ENCODE measurements around the gene CTNNA2. TPM values are rescaled to one million over a fixed set of nuclear protein-coding genes. Genes with fewer than 3 reads are reported as not detected.

Gene CTNNA2
- total RNA-seq, 1 experiment from 2014 or later: not detected

DNA sequence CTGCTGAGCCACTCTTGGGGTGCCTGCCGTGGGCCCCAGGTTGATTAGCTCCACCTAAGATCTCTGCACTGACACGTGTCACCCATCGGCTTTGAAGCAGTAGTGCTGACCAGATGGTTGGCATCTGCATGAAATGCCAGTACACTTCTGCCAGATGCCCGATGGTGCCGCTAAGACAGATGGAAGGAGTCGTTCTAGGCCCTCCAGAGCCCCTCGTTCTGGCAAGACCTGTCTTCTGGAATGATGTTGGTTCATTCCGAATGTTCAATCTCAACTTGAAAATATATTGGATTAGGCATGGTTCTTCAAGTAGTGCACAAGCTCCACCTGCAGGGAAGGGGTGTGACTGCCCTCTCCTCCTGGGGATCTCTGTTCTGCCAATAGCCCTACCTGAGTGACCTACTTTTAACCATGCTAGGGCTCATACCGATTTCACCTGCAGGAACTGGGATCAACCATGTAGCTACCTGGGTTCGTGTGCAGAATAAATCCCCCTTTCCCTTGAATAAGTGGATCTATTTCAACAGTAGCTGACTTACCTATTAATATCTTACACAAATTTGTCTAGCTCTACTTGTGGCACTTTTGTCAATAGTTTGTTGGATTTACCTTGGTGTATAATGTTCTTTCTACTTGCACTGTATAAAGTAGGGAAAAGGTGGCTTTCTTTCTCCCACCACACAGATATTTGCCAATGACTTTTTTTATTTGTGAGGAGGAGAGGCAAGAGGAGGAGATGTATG is 342.6 kb downstream of the CTNNA2 start:
- Histone ChIP-seq H3K36me3 (ENCODE audit: low read depth) (no peaks in the 10 kb centered on the region), H3K9me2 (ENCODE audit: insufficient read depth) (no peaks in the 10 kb centered on the region), H3K27me3 (ENCODE audit: insufficient read depth, low read depth) (peaks cover 6% of the 10 kb centered on the region; the same call in 1 of the 2 replicates), H3K9me3 (ENCODE audit: insufficient read depth, low read depth) (no peaks in the 10 kb centered on the region), H2AFZ (no peak overlapping the region), H3K4me1 (replicated peaks; ENCODE audit: insufficient read depth) (no peaks in the 10 kb centered on the region), H3K4me2 (no peak overlapping the region), H4K20me1 (ENCODE audit: insufficient read depth) (no peaks in the 10 kb centered on the region), H3K4me3 (no peak overlapping the region), H3K79me2 (ENCODE audit: low read depth) (no peaks in the 10 kb centered on the region), H3K27ac (no peak overlapping the region), H3F3A (ENCODE audit: insufficient read depth, low read depth) (no peaks in the 10 kb centered on the region)
- no TSS peak for BruUV-seq (replicated peaks)
- intact Hi-C loops (cut with micrococcal nuclease; ENCODE audit: unreplicated experiment): no loop called here
- ChIA-PET POLR2A (ENCODE audit: unreplicated experiment) (no interaction called here), CTCF (no interaction called here)
- TF ChIP-seq, protein P1, sequence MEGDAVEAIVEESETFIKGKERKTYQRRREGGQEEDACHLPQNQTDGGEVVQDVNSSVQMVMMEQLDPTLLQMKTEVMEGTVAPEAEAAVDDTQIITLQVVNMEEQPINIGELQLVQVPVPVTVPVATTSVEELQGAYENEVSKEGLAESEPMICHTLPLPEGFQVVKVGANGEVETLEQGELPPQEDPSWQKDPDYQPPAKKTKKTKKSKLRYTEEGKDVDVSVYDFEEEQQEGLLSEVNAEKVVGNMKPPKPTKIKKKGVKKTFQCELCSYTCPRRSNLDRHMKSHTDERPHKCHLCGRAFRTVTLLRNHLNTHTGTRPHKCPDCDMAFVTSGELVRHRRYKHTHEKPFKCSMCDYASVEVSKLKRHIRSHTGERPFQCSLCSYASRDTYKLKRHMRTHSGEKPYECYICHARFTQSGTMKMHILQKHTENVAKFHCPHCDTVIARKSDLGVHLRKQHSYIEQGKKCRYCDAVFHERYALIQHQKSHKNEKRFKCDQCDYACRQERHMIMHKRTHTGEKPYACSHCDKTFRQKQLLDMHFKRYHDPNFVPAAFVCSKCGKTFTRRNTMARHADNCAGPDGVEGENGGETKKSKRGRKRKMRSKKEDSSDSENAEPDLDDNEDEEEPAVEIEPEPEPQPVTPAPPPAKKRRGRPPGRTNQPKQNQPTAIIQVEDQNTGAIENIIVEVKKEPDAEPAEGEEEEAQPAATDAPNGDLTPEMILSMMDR (conservative IDR thresholded peaks at IDR 0.05): no peak
- TF ChIP-seq EZH2 (IDR thresholded peaks at IDR 0.05; ENCODE audit: low read depth): no peak
- no peak for DNase-seq

DNA sequence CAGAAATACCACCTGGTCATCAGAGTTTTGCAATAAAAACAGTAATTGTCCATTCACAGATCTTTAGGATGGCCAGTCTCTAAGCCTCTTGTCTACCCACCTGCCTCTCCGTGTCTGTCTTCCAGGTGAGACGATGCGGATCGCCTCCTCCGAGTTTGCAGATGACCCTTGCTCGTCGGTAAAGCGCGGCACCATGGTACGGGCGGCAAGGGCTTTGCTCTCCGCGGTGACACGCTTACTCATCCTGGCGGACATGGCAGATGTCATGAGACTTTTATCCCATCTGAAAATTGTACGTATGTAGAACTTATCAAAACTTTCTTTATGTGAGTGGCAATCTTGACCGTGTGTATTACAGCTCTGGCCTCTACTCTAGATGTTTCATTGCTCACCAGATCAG is 345.0 kb downstream of the CTNNA2 start:
- Histone ChIP-seq H3K79me2 (ENCODE audit: low read depth) (no peaks in the 10 kb centered on the region), H3K36me3 (ENCODE audit: low read depth) (no peaks in the 10 kb centered on the region), H3K9me2 (ENCODE audit: insufficient read depth) (no peaks in the 10 kb centered on the region), H4K20me1 (ENCODE audit: insufficient read depth) (no peaks in the 10 kb centered on the region), H3K4me2 (no peak overlapping the region), H3K27me3 (ENCODE audit: insufficient read depth, low read depth) (no peaks in the 10 kb centered on the region), H3F3A (ENCODE audit: insufficient read depth, low read depth) (no peaks in the 10 kb centered on the region), H3K27ac (no peak overlapping the region), H3K4me3 (no peak overlapping the region), H3K4me1 (replicated peaks; ENCODE audit: insufficient read depth) (no peaks in the 10 kb centered on the region), H3K9me3 (ENCODE audit: insufficient read depth, low read depth) (no peaks in the 10 kb centered on the region), H2AFZ (no peak overlapping the region)
- intact Hi-C loops (cut with micrococcal nuclease; ENCODE audit: unreplicated experiment): no loop called here
- no peak for TF ChIP-seq EZH2 (IDR thresholded peaks at IDR 0.05; ENCODE audit: low read depth)
- TF ChIP-seq, protein P1 (conservative IDR thresholded peaks at IDR 0.05): no peak
- no TSS peak for BruUV-seq (replicated peaks)
- no peak for DNase-seq
- ChIA-PET CTCF (no interaction called here), POLR2A (ENCODE audit: unreplicated experiment) (no interaction called here)

DNA sequence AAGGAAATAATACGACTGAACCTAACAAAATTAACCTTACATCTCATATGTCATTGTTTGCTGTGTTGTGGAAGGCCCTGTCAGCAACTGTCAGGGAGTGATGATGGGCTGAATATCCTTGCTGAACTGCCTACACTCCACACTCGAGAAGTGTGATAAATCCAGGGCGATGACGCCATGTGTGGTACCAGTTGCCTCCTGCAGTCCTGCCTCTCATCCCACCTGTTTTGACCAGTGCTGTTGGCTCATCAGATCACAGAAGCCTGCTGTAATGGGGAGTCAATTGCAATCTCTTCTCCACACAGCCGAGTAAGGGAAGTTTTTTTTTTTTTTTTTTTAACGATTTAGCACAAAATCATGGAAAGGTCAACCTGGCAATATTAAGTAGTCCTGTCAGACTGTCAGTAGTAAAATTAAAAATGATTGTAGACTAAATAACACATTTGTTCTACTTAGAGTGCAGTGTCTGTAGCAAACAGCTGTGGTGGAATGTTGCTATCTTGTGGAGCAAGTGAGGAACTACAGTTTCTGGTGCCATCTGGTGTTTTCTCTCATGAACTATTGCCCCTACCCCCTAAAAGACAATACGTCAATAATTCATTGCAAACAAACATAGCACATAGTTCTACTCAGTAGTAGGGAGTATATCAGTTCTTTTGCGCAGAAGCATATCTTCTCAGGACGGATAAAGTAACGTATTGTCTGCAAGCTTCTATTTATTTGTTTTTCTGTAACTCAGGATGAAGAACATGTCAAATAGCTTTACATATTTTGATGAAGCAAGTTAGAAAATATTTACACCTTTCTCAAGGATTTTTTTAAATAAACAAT is 347.6 kb downstream of the CTNNA2 start:
- H3K79me2 ChIP-seq (ENCODE audit: low read depth): no peaks in the 10 kb centered on the region
- no peak overlapping the region for H2AFZ ChIP-seq
- DNase-seq: no peak
- intact Hi-C loops (cut with micrococcal nuclease; ENCODE audit: unreplicated experiment): no loop called here
- H3K27me3 ChIP-seq (ENCODE audit: insufficient read depth, low read depth): no peaks in the 10 kb centered on the region
- no peaks in the 10 kb centered on the region for H3K36me3 ChIP-seq (ENCODE audit: low read depth)
- TF ChIP-seq EZH2 (IDR thresholded peaks at IDR 0.05; ENCODE audit: low read depth): no peak
- TF ChIP-seq, protein P1 (conservative IDR thresholded peaks at IDR 0.05): 0 out of 2 replicates have a peak, but pooled peaks have one; percentile 44
- POLR2A ChIA-PET (ENCODE audit: unreplicated experiment): no interaction called here
- H3F3A ChIP-seq (ENCODE audit: insufficient read depth, low read depth): no peaks in the 10 kb centered on the region
- no peaks in the 10 kb centered on the region for H4K20me1 ChIP-seq (ENCODE audit: insufficient read depth)
- H3K9me2 ChIP-seq (ENCODE audit: insufficient read depth): no peaks in the 10 kb centered on the region
- no peaks in the 10 kb centered on the region for H3K9me3 ChIP-seq (ENCODE audit: insufficient read depth, low read depth)
- no TSS peak for BruUV-seq (replicated peaks)
- CTCF ChIA-PET: no interaction called here
- no peaks in the 10 kb centered on the region for H3K4me1 ChIP-seq (replicated peaks; ENCODE audit: insufficient read depth)
- H3K4me3 ChIP-seq: no peak overlapping the region
- no peak overlapping the region for H3K27ac ChIP-seq
- H3K4me2 ChIP-seq: no peak overlapping the region

All from PC-9 (cell line).